Measurements from ENCODE around the gene IFT80.
A peak's percentile ranks its signal among the peaks of the same experiment; 100 is the strongest.

Gene IFT80

DNA sequence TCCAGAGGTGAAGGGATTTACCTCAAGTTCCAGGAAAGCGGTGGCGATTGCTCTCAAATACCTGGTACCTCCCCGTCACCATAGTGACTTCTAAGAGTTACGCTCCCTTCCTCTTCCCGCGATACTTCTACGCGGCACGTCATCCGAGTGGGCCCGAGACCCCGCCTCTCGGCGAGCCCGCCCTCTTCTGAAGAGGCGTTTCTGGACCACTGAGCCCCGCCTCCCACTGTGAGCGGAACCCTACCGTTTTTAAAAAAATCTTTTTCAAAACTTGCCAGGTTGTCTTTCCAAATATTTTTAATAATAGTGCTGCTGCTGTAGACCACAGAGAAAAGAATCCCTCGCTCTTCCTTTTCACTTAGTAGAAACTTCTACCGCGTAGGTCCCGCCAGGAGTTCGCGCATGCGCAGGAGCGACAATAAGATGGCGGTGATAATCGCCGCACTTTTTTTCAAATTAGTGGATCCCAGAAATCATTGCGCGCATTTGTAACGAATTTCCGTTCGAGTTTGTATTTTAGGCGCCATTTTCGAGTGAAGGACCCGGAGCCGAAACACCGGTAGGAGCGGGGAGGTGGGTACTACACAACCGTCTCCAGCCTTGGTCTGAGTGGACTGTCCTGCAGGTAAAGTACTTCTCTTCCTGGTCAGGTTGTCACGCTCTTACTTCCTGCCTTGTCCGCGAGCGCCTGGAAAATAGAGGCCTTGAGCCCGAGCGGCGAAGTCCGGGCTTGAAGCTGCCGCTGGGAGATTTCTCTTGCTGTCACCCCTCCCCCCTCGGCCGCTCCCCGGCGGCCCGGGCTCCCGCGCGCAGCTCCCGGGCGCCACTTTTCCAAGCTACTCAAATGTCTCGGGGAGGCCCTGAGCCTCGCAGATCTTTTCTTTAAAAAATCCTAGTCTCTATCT lies at the start of gene IFT80, which contains the start of gene SMC4:
Gene IFT80 (minus strand): TSS at position 101 of the 905 bp plus-strand sequence. CDS start 14,625 bp downstream, outside the sequence.
Gene SMC4 (plus strand): TSS at position 526 of the 905 bp plus-strand sequence. CDS start 1,177 bp downstream, outside the sequence.
- peak; percentile 96 for DNase-seq

DNA sequence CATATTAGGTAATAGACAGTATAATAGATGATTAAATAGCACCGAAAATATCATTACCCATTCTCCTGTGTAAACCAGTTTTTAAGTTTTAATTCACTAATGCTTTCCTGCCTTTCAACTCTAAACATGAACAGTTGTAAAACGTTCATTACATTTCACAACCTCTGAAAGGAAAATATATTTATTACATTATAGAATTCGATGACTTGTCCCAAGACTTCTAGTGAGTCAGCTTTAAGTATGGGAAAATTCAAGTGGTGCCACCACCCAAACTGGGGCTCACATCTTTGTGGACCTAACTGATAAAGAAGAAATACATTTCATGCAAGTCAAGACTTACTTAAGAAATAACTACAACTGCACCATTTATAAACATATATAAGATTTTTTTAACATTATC lies 48.5 kb upstream of the IFT80 start:
- no peak for DNase-seq

DNA sequence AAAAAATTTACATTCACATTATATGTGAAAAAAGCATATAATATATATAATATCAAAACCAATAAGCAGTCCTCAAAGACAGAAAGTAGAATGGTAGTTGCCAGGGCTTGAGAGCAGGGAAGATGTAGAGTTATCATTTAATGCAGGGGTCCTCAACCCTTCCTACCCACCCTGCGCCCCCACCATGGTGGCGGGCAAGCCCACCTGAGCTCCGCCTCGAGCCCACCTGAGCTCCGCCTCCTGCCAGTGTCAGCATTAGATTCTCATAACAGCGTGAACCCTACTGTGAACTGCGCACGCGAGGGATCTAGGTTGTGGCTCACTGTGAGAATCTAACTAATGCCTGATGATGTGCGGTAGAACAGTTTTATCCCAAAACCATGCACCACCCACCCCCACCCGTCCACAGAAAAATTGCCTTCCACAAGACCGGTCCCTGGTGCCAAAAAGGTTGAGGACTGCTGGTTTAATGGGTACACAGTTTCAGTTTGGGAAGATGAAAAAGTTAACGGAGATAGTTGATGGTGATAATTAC lies 47.6 kb upstream of the IFT80 start:
- no peak for DNase-seq

DNA sequence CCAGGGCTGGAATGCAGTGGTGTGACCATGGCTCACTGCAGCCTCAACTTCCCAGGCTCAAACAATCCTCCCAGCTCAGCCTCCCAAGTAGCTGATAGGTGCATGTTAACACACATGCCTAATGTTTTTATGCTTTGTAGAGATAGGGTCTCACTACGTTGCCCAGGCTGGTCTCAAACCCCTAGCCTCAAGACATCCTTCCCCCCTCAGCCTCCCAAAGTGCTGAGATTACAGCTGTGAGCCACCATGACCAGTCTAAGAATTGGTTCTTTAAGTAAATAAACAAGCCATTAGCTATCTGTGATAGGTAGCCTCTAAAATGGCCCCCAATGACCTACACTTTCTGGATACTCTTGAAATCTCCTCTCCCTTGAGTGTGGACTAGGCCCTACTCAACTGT lies 46.8 kb upstream of the IFT80 start:
- DNase-seq = no peak

DNA sequence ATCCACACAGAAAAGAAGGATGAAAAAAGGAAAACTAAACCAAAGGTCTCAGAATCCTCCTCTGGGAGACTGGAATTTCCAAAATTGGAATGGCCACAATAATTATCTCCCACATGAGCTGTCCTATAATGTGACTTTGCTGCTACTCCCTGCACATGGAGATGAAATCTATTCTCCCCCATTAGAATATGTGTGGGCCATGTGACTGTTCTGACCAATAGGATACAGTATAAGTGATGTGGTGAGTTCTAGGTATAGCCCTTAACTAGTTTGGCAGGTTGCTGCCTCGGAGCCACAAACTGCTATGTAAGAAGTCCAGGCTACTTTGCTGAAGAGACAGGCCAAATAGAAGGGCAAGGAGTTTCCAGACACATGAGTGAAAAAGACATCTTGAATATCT lies 45.4 kb upstream of the IFT80 start:
- DNase-seq = no peak

DNA sequence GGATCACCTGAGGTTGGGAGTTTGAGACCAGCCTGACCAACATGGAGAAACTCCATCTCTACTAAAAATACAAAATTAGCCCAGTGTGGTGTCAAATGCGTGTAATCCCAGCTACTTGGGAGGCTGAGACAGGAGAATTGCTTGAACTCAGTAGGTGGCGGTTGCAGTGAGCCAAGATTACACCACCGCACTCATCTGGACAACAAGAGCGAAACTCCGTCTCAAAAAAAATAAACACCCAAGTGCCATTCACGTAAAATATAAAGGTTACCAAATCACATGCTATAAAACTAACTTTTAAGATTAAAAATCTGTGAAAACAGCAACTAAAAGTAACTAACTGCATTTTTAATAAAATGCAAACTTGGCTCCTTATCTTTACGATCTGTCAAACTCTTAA lies 41.7 kb upstream of the IFT80 start:
- no peak for DNase-seq

DNA sequence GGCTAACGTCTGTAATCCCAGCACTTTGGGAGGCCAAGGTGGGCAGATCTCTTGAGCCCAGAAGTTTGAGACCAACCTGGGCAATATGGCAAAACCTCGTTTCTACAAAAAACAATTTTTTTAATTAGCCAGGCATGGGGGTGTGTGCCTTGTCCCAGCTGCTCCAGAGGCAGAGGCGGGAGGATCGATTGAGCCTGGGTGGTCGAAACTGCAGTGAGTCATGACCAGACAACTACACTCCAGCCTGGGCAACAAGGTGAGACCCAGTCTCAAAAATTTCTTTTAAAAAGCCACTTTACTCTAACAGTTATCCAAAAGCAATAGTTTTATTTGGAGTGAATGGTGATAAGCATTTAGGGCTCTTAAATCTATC lies 38.0 kb upstream of the IFT80 start:
- DNase-seq = no peak

DNA sequence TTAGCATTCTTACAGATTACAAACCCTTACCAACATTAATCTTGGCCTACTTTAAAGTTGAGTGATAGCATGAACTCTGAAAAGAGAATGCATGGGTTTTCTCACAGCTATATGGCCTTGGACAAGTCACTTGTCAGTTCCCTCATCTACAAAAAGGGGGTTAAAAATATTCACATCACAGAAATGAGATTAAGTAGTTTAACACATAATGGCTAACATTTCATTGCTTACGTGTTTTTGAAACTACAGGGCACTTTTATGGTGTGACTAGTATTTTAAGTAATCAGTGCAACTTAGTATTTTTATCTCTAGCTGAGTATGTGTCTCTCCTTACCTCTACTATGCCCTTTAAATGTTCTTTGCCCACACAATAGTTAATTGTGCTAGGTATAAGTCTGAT lies 36.7 kb upstream of the IFT80 start:
- DNase-seq = no peak

DNA sequence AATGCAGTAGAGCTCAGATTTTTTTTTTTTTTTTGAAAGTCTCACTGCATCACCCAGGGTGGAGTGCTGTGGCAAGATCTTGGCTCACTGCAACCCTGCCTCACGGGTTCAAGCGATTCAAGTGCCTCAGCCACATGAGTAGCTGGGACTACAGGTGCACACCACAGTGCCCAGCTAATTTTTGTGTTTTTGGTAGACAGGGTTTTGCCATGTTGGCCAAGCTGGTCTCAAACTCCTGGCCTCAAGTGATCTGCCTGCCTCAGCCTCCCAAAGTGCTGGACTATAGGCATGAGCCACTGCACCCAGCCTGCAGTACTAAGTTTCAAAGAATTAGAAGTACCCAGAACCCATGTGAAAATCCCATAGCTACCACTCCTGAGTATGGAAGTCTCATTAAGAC lies 36.1 kb upstream of the IFT80 start:
- DNase-seq = no peak

DNA sequence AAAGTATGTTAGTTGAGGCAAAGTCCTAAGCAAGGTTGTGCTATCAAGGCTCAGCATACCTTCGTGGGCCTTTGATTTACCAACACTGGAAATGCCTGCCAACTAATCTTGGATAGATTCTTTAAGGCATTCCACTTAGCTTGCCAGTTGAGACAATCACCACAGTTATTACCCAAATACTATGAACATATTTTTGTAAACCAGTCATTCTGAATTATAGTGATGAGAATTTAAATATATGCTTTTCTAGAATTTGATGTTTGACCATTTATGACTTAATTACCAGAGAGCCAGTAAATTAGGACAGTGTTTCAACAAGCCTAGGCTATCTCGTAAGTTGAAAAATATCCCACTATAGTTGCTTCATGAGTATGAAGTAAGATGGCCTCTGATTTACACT lies 35.0 kb upstream of the IFT80 start:
- DNase-seq = no peak

DNA sequence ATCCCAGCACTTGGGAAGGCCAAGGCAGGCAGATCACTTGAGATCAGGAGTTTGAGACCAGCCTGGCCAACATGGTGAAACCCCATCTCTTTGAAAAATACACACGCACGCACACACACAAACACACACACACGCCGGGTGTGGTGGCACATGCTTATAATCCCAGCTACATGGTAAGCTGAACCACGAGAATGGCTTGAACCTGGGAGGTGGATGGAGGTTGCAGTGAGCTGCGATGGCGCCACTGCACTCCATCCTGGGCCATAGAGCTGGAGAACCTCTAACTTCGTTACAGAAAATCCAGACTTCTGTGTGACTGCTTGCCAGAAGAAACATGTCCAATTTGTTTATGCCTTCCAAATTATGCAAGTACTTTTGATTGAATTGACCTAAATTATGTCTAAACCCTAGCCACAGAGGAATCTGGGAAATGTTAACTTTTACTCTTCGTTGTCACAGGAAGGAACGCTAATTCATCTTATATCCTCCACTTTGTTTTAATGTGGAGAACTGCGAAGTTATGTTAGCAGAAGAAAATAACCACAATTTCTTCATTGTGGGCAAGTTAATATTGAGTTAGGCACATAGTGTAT lies 28.9 kb upstream of the IFT80 start:
- no peak for DNase-seq

DNA sequence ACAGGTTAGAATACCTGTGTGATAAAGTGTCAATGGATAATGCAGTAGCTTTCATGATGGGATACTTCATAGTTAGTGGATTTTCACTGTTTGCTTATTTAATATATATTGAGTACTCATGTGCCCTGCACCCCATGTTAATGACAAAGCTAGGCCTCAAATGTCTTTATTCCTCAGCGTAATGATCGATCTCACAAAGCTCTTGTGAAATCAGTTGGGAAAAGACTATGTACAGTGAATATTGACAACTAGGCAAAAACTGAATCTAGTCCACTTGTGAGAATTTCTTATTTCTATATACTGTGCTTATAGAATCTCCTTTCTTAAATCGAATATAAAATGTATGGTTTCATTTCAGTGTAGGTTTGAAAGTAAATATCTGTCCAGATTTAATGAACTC lies 18.3 kb upstream of the IFT80 start:
- DNase-seq = no peak

DNA sequence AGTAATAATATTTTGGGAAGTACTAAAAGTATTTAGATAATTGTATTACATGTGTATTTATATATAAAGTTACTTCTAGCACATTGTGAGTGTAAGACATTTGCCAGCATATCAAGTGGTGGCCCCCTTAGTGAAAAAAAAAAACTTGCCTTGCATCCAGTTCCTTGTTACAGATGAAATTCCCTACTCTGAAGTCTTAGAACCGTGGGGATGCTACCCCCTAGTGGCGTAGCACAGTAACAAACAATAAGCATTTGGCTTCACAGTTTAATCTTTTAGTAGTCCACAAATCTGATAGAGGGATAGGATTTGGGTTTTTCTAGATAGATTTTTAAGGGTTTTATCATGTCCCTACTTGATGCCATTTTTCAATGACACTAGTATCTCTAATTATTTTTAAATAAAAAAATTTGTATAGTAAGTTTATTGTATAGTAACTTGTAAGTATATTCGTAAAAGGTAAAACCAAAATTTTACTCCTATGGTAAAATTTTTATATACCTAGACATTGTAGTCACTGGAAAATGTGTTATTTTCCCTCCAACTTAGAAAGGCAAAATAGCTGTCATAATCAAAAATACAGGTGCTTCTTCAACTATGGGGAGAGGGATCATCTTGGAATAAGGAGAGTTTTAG lies 14.7 kb upstream of the IFT80 start:
- peak; percentile 48 for DNase-seq

DNA sequence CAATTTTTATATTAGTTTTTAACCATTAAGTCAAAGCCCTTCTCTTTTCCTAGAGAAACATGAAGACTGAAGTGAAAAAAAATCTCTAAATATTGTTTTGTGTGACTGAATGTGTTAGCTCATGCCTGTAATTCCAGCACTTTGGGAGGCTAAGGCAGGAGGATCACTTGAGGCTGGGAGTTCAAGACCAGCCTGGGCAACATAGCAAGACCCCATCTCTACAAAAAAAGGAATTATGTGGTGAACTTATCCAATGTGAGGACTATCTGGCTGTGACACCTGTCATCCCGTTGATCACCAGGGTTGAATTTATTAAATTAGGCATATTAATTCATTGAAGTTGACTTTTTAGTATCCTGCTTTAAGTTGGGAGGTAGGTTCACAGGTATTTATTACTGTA lies 13.5 kb upstream of the IFT80 start:
- no peak for DNase-seq

DNA sequence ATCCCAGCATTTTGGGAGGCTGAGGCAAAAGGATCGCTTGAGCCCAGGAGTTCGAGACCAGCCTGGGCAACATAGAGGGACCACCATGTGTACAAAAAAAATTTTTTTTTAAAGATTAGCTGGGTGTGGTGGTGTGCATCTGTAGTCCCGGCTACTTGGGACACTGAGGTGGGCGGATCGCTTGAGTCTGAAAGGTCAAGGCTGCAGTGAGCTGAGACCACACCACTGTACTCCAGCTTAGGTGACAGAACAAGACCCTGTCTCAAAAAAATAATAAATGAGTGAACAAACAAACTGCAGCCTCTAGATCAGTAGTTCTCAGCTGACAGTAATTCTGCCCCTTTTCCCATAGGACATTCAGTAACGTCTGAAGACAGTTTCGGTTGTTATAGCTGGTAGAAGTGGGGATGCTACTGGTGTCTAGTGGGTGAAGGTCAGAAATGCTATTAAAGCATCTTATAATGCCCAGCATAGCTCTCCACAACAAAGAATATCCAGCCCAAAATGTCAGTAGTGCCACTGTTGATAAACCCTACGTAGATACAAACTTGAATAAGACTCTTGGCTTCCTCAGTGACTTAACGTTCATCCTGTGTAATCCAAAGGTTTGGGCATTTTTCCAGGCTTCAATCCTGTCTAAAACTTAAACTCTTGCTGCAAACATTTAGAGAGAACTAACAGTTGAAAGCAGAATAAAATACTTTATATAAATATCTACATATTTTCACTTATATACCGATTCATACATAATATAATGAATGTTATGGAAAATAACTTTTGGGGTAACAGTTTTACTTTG lies 11.0 kb upstream of the IFT80 start:
- DNase-seq = no peak

DNA sequence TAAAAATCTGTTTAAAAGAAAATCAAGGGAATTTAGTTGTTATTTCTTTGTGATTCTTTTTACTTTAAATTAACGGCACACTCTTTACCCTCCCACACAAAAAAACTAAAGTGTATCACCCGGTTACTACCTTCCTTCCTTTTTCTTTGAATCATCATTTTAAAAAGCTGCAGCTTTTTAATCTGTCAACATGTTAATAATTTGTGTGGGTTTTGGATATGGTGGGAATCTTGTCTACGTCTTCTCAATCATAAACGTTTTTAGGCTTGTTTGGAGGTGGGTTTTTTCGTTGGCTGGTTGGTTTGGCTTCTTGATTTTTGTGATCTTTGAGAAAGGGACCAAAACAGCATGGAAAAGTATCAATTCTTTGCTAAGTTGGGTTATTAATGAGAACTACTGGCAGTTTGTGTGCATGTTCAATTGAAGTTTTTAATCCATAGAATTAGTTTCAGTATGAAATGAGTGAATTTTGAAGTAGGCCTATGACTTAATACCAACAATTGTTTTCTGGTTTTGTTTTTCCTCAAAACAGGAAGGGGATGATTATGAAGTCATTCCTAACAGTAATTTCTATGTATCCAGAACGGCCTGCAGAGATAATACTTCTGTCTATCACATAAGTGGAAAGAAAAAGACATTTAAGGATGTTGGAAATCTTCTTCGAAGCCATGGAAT lies 4.9 kb upstream of the IFT80 start:
- DNase-seq = no peak

DNA sequence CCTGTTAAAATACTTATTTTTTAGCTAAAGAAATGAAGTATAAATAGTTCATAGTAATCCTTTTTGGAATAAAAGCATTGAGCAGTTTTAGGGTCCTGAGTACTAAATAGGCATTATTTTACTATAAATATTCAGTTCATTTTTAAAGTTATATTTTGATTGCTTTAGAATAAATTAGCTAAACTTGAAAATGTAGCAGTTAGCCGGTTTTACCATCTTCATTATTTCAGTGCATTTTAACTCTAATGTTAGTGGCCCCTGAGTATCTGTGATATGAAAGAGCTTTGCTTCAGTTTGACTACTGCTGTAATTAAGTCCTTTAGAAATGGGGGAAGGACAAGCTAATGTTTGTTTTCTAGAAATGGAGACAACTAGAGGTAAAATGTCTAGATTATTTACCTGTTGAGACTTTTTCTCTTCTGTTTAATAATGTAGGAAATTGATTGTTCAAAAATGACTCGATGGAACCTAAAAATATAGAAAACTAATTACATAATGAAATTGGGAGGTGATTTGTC lies 4.1 kb upstream of the IFT80 start:
- no peak for DNase-seq

DNA sequence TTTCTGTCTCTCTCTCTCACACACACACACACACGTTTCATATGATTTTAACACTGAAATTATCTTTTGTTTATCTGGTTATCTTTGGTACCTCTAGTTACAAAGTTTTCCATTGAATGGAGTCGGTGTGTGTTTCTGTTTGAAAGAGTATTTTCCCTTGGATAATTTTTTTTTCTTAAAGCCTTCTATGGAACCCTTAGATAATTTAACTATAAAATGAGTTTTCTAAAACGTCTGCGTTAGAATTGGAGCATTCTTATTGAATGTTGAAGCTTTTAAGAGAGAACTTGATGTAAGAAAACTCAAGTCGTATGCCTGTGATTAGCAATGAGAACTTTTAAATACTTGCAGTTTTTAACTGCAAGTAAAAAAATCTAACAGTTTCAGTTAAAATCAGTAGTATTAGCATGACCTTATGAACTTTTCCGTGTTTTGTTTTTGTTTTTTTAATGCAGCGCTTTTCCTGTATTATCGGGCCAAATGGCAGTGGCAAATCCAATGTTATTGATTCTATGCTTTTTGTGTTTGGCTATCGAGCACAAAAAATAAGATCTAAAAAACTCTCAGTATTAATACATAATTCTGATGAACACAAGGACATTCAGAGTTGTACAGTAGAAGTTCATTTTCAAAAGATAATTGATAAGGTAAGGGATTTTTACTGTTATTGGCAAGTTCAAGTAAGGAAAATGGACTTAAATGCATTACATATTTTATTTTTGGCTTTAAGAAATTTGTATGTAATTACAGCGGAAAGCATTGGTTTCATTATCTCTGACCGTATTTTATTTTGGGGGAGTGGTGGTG lies 3.4 kb upstream of the IFT80 start:
- no peak for DNase-seq

DNA sequence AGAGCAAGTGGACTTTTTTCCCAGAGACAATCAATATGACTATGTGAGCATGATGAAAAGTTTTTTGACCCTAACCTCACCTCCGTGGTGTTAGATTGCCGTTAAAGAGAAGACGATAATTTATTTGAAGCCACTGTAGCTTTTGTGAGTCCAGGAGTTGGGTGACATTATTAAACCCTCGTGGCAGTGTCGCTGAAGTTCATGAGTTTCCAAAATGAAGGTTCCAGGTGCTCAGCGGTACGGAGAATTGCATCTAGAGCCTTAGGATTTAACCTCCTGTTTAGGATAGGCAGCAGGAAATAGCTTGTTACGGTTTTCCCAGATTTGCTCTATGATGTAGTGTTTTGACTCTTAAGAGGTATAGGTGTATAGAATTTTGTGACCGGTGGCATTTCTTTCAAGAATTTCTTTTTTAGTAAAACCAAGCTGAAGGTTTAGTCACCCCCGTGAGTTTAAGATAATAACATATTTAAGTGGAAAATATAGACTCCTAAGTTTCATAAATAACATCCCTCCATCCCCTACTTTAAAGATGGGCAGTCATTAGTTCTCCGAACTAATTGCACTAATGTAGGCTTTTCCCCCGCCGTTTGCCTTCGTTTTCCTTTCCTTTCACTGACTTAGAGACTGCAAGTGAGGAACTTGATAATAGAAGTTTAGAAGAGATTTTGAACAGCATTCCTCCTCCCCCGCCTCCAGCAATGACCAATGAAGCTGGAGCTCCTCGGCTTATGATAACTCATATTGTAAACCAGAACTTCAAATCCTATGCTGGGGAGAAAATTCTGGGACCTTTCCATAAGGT lies 2.5 kb upstream of the IFT80 start:
- no peak for DNase-seq

DNA sequence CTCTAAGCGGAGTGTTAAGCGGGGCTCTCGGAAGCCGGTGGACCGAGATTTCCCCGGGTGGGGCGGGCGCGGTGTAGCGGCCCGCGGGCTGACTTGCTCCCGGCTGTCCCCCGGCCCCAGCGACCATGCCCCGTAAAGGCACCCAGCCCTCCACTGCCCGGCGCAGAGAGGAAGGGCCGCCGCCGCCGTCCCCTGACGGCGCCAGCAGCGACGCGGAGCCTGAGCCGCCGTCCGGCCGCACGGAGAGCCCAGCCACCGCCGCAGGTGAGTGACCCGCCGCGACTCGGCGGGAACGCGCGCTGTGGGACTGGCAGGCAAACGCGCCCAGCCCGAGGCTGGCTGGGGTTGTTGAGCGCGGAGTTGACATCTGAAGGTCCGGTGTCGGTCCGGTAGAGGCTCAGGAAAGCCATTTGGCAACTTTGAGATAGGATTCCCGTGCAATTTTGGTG lies 1.7 kb upstream of the IFT80 start:
- DNase-seq = peak; percentile 10
